Measurements from ENCODE around the gene GPX5. TPM values are rescaled to one million over a fixed set of nuclear protein-coding genes. Genes with fewer than 3 reads are reported as not detected.

Gene GPX5
- total RNA-seq, 1 experiment from 2014 or later = not detected

DNA sequence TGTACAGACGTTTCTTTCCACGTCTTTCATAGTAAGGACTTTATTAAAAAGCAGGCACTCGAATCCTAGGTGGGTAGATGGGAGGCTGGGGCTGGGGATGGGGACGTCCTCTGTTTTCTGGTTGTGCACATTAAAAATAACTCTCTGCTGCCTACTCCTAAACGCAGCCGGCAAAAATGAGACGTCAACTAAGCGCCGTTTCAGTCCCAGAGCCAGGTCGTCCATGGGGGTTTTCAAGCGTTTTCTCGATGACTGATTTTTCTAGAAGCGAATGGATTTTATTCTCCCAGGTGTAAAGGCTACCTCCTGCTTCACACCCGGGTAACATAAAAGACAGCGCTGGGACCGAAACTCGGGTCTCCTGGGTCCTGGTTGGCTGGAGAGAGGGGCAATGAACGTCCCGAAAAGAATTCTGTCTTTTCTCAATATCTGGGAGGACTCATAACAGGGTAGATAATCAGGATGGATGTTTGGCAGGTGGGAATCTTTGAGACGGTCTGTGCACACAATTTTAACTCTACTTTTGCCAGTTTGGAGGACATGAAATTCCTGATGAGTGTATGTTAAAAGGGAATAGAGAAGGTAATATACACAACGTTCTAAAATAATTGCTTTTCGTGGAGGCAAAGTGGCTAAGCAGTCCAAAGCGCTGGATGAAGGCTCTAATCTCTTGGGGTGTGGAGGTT lies 35.3 kb upstream of the GPX5 start:
- no peaks in the 10 kb centered on the region for H3K36me3 ChIP-seq (ENCODE audit: control insufficient read depth, insufficient read depth, low read length)
- ChIA-PET POLR2A (no interaction called here), CTCF (no interaction called here)
- no peaks in the 10 kb centered on the region for H3K9me3 ChIP-seq (ENCODE audit: control insufficient read depth, insufficient read depth, low read depth, low read length)
- no peaks in the 10 kb centered on the region for H3K27me3 ChIP-seq (ENCODE audit: control insufficient read depth, insufficient read depth, low read length)
- BruUV-seq (replicated peaks) = TSS peak; percentile 94
- ATAC-seq (peak; percentile 57), DNase-seq (ENCODE audit: low read depth, low spot score) (no peak)
- in situ Hi-C loops (cut with HindIII; ENCODE audit: low pct_unique_long_range_greater_than_20kb, low sequenced_read_pairs) (no loop called here), intact Hi-C loops (cut with micrococcal nuclease; ENCODE audit: unreplicated experiment) (no loop called here)
- H3K4me3 ChIP-seq (ENCODE audit: low read depth in 2 of 2, low read length in 2 of 2) = peak overlapping the region; percentile 72 to 88
- TF ChIP-seq, protein P1, sequence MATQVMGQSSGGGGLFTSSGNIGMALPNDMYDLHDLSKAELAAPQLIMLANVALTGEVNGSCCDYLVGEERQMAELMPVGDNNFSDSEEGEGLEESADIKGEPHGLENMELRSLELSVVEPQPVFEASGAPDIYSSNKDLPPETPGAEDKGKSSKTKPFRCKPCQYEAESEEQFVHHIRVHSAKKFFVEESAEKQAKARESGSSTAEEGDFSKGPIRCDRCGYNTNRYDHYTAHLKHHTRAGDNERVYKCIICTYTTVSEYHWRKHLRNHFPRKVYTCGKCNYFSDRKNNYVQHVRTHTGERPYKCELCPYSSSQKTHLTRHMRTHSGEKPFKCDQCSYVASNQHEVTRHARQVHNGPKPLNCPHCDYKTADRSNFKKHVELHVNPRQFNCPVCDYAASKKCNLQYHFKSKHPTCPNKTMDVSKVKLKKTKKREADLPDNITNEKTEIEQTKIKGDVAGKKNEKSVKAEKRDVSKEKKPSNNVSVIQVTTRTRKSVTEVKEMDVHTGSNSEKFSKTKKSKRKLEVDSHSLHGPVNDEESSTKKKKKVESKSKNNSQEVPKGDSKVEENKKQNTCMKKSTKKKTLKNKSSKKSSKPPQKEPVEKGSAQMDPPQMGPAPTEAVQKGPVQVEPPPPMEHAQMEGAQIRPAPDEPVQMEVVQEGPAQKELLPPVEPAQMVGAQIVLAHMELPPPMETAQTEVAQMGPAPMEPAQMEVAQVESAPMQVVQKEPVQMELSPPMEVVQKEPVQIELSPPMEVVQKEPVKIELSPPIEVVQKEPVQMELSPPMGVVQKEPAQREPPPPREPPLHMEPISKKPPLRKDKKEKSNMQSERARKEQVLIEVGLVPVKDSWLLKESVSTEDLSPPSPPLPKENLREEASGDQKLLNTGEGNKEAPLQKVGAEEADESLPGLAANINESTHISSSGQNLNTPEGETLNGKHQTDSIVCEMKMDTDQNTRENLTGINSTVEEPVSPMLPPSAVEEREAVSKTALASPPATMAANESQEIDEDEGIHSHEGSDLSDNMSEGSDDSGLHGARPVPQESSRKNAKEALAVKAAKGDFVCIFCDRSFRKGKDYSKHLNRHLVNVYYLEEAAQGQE (IDR thresholded peaks at IDR 0.05; ENCODE audit: insufficient read depth in 1 of 2, low read depth in 2 of 2, low read length in 1 of 2) = no peak
- TF ChIP-seq, protein P2, sequence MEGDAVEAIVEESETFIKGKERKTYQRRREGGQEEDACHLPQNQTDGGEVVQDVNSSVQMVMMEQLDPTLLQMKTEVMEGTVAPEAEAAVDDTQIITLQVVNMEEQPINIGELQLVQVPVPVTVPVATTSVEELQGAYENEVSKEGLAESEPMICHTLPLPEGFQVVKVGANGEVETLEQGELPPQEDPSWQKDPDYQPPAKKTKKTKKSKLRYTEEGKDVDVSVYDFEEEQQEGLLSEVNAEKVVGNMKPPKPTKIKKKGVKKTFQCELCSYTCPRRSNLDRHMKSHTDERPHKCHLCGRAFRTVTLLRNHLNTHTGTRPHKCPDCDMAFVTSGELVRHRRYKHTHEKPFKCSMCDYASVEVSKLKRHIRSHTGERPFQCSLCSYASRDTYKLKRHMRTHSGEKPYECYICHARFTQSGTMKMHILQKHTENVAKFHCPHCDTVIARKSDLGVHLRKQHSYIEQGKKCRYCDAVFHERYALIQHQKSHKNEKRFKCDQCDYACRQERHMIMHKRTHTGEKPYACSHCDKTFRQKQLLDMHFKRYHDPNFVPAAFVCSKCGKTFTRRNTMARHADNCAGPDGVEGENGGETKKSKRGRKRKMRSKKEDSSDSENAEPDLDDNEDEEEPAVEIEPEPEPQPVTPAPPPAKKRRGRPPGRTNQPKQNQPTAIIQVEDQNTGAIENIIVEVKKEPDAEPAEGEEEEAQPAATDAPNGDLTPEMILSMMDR (IDR thresholded peaks at IDR 0.05) = no peak
- TF ChIP-seq POLR2AphosphoS5 (IDR thresholded peaks at IDR 0.05; ENCODE audit: low read depth, low read length) (no peak), TCF7L2 (IDR thresholded peaks at IDR 0.05; ENCODE audit: low read depth, low read length) (no peak), SIN3A (IDR thresholded peaks at IDR 0.05; ENCODE audit: borderline replicate concordance, insufficient read depth, low read depth, low read length) (no peak)
- H3K27ac ChIP-seq (ENCODE audit: low read length) = peak overlapping the region; percentile 83
- peaks cover 4% of the 10 kb centered on the region; the same call in 1 of the 2 replicates for H3K4me1 ChIP-seq (ENCODE audit: control insufficient read depth, insufficient read depth, low read length)

DNA sequence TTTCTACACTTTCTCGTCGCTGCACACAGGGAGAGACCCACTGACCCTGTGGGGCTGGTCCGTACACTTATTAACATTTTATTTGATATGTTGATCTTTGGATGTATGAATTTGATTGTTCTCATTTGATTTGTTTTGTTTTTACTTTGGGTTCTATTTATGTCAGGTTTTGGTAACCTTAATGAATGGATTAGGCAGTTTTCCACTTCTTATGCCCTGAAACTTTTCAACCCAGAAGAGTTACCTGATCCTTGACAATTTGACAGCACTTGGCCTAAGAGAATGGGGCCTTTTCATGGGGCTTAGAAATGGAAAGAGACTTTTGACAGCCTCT lies 33.7 kb upstream of the GPX5 start:
- no peaks in the 10 kb centered on the region for H3K27me3 ChIP-seq (ENCODE audit: control insufficient read depth, insufficient read depth, low read length)
- H3K9me3 ChIP-seq (ENCODE audit: control insufficient read depth, insufficient read depth, low read depth, low read length) = no peaks in the 10 kb centered on the region
- TF ChIP-seq POLR2AphosphoS5 (IDR thresholded peaks at IDR 0.05; ENCODE audit: low read depth, low read length) (no peak), SIN3A (IDR thresholded peaks at IDR 0.05; ENCODE audit: borderline replicate concordance, insufficient read depth, low read depth, low read length) (no peak), TCF7L2 (IDR thresholded peaks at IDR 0.05; ENCODE audit: low read depth, low read length) (no peak)
- TF ChIP-seq, protein P2 (IDR thresholded peaks at IDR 0.05) = no peak
- TF ChIP-seq, protein P1 (IDR thresholded peaks at IDR 0.05; ENCODE audit: insufficient read depth in 1 of 2, low read depth in 2 of 2, low read length in 1 of 2) = no peak
- ATAC-seq (no peak), DNase-seq (ENCODE audit: low read depth, low spot score) (no peak)
- ChIA-PET CTCF (interaction anchor here (0.6 kb wide), 1 partner anchor 483 kb away, joined by 3 read pairs; no protein-coding TSS in a partner anchor), POLR2A (no interaction called here)
- H3K36me3 ChIP-seq (ENCODE audit: control insufficient read depth, insufficient read depth, low read length) = no peaks in the 10 kb centered on the region
- in situ Hi-C loops (cut with HindIII; ENCODE audit: low pct_unique_long_range_greater_than_20kb, low sequenced_read_pairs) = no loop called here
- H3K4me3 ChIP-seq (ENCODE audit: low read depth in 2 of 2, low read length in 2 of 2) = no peak overlapping the region
- H3K4me1 ChIP-seq (ENCODE audit: control insufficient read depth, insufficient read depth, low read length) = peaks cover 4% of the 10 kb centered on the region; the same call in 1 of the 2 replicates
- no TSS peak for BruUV-seq (replicated peaks)
- H3K27ac ChIP-seq (ENCODE audit: low read length) = no peak overlapping the region
- intact Hi-C loops (cut with micrococcal nuclease; ENCODE audit: unreplicated experiment) = no loop called here
